Activated CD4-positive, alpha-beta memory T cell treated with anti-CD3 and anti-CD28 coated beads, Interleukin-2, amount 10 ng/mL, durations not matched to agents 7 days and 5 days (primary cell): ENCODE measurements around the gene NCKAP5. TPM values are rescaled to one million over a fixed set of nuclear protein-coding genes. Genes with fewer than 3 reads are reported as not detected.
"Not testable (repeated sequence)": the region's sequence is repeated elsewhere in the genome, so short reads cannot be mapped to it uniquely, and the experiment has no call there.

Experiments
- CTCF ChIA-PET: fragments of 350-600 bp; sonication (Branson Sonifier 250); formaldehyde crosslinking; loops from one replicate; lab custom pipeline; 2021; ENCODE audit warnings: antibody characterized with exemption, inconsistent platforms; lab: Charles Lee
- POLR2A ChIA-PET: fragments of 350-600 bp; sonication (Branson Sonifier 250); formaldehyde crosslinking; loops from one replicate; lab custom pipeline; 2021; ENCODE audit warnings: antibody characterized with exemption; lab: Charles Lee
- DNase-seq: peaks from one replicate; pipeline ENCODE4 v3.0.0-alpha.2; 2020
- H3K27ac Mint-ChIP-seq: one replicate; pipeline ENCODE4 v1.8.0; 2021; ENCODE audit warnings: mild to moderate bottlenecking, mixed read lengths
- H3K27me3 Mint-ChIP-seq: one replicate; pipeline ENCODE4 v1.8.0; 2021; ENCODE audit warnings: mixed read lengths
- H3K36me3 Mint-ChIP-seq: one replicate; pipeline ENCODE4 v1.8.0; 2021; ENCODE audit warnings: low read depth, mixed read lengths
- H3K4me1 Mint-ChIP-seq: one replicate; pipeline ENCODE4 v1.8.0; 2021; ENCODE audit warnings: mixed read lengths
- H3K4me3 Mint-ChIP-seq: one replicate; pipeline ENCODE4 v1.8.0; 2021; ENCODE audit warnings: mild to moderate bottlenecking, mixed read lengths
- H3K9me3 Mint-ChIP-seq: one replicate; pipeline ENCODE4 v1.8.0; 2021; ENCODE audit warnings: mixed read lengths
- total RNA-seq, 2 experiments: library from RNA; stranded (reverse); gene quantifications; one replicate each; pipeline ENCODE4 v1.2.3, GENCODE V29; 2021

Gene NCKAP5
- total RNA-seq, 2 experiments from 2014 or later: not detected

- Mint-ChIP-seq H3K4me1 (no peaks in the 10 kb centered on the region), H3K27ac (no peak overlapping the region), H3K4me3 (no peak overlapping the region), H3K36me3 (no peaks in the 10 kb centered on the region), H3K27me3 (no peaks in the 10 kb centered on the region), H3K9me3 (peaks cover 7% of the 10 kb centered on the region)
- CTCF ChIA-PET: no interaction called here
- no peak for DNase-seq
- POLR2A ChIA-PET: no interaction called here
Measured at GRCh38 chr2:132719480-132719879, 848.8 kb downstream of the NCKAP5 start.

GRCh38 chr2:132716954-132717353 lies 851.3 kb downstream of the NCKAP5 start:
- Mint-ChIP-seq H3K27ac (no peak overlapping the region), H3K4me1 (no peaks in the 10 kb centered on the region), H3K9me3 (peaks cover 7% of the 10 kb centered on the region), H3K4me3 (no peak overlapping the region), H3K36me3 (no peaks in the 10 kb centered on the region), H3K27me3 (no peaks in the 10 kb centered on the region)
- POLR2A ChIA-PET: no interaction called here
- DNase-seq: no peak
- CTCF ChIA-PET: no interaction called here

GRCh38 chr2:132715386-132716351 lies 852.6 kb downstream of the NCKAP5 start:
- CTCF ChIA-PET: no interaction called here
- no peaks in the 10 kb centered on the region for H3K27me3 Mint-ChIP-seq
- no peak for DNase-seq
- H3K4me3 Mint-ChIP-seq: no peak overlapping the region
- H3K36me3 Mint-ChIP-seq: no peaks in the 10 kb centered on the region
- no peak overlapping the region for H3K27ac Mint-ChIP-seq
- H3K9me3 Mint-ChIP-seq: peaks cover 4% of the 10 kb centered on the region
- no peaks in the 10 kb centered on the region for H3K4me1 Mint-ChIP-seq
- POLR2A ChIA-PET: no interaction called here

DNA sequence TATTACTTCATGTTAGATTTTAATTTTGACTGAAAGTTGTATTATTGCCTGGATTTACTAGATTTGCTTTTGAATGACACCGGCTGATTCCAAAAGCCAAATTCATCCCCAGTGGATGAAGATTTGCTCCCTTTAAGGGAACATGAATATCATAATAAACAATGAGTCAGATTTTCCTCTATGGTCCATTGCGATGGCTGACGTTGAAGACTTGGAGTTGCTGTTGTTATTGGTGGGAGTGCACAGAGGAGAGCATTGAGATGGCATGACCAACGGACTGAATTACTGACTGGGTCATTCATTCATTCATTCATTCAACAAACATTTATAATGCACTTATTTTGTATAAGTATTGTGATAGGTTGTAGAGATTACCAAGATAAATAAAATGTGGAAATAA lies 864.9 kb downstream of the NCKAP5 start:
- Mint-ChIP-seq H3K27me3 (no peaks in the 10 kb centered on the region), H3K36me3 (no peaks in the 10 kb centered on the region), H3K9me3 (peaks cover 6% of the 10 kb centered on the region), H3K27ac (no peak overlapping the region), H3K4me1 (no peaks in the 10 kb centered on the region), H3K4me3 (no peak overlapping the region)
- CTCF ChIA-PET: no interaction called here
- POLR2A ChIA-PET: no interaction called here
- DNase-seq: no peak

GRCh38 chr2:132701810-132702209 lies 866.5 kb downstream of the NCKAP5 start:
- no peaks in the 10 kb centered on the region for H3K4me1 Mint-ChIP-seq
- no peak for DNase-seq
- no peaks in the 10 kb centered on the region for H3K36me3 Mint-ChIP-seq
- no peaks in the 10 kb centered on the region for H3K9me3 Mint-ChIP-seq
- POLR2A ChIA-PET: no interaction called here
- no peak overlapping the region for H3K4me3 Mint-ChIP-seq
- H3K27ac Mint-ChIP-seq: no peak overlapping the region
- H3K27me3 Mint-ChIP-seq: no peaks in the 10 kb centered on the region
- CTCF ChIA-PET: no interaction called here

- H3K4me1 Mint-ChIP-seq, H3K4me3 Mint-ChIP-seq, POLR2A ChIA-PET, H3K27me3 Mint-ChIP-seq, H3K36me3 Mint-ChIP-seq, H3K27ac Mint-ChIP-seq, CTCF ChIA-PET, DNase-seq, H3K9me3 Mint-ChIP-seq: not testable (repeated sequence)
Measured at GRCh38 chr2:132699802-132700201, 868.5 kb downstream of the NCKAP5 start.

DNA sequence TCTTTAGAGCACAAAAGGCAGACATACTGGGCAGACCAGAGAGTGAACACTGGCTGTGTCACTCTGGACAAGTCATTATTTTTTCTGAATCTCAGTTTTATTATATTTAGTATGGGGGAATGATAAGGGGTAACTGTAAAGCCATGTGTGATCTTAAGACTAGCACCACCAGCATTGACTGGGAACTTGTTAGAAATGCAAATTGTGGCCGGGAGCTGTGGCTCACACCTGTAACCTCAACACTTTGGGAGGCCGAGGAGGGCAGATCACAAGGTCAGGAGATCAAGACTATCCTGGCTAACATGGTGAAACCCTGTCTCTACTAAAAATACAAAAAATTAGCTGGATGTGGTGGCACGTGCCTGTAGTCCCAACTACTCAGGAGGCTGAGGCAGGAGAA lies 869.9 kb downstream of the NCKAP5 start:
- DNase-seq, H3K27me3 Mint-ChIP-seq, H3K4me3 Mint-ChIP-seq, POLR2A ChIA-PET, CTCF ChIA-PET, H3K9me3 Mint-ChIP-seq, H3K27ac Mint-ChIP-seq, H3K4me1 Mint-ChIP-seq, H3K36me3 Mint-ChIP-seq: not testable (repeated sequence)

GRCh38 chr2:132697556-132698205 lies 870.6 kb downstream of the NCKAP5 start:
- H3K36me3 Mint-ChIP-seq: no peaks in the 10 kb centered on the region
- ChIA-PET CTCF (no interaction called here), POLR2A (no interaction called here)
- H3K9me3 Mint-ChIP-seq: no peaks in the 10 kb centered on the region
- H3K4me3 Mint-ChIP-seq: no peak overlapping the region
- H3K27me3 Mint-ChIP-seq: no peaks in the 10 kb centered on the region
- no peaks in the 10 kb centered on the region for H3K4me1 Mint-ChIP-seq
- no peak overlapping the region for H3K27ac Mint-ChIP-seq
- no peak for DNase-seq

GRCh38 chr2:132692816-132693215 lies 875.4 kb downstream of the NCKAP5 start:
- no peaks in the 10 kb centered on the region for H3K36me3 Mint-ChIP-seq
- H3K9me3 Mint-ChIP-seq: no peaks in the 10 kb centered on the region
- no peak for DNase-seq
- ChIA-PET POLR2A (no interaction called here), CTCF (no interaction called here)
- no peak overlapping the region for H3K4me3 Mint-ChIP-seq
- H3K4me1 Mint-ChIP-seq: no peaks in the 10 kb centered on the region
- H3K27me3 Mint-ChIP-seq: no peaks in the 10 kb centered on the region
- H3K27ac Mint-ChIP-seq: no peak overlapping the region

GRCh38 chr2:132691556-132691955 lies 876.7 kb downstream of the NCKAP5 start:
- no peaks in the 10 kb centered on the region for H3K9me3 Mint-ChIP-seq
- H3K4me1 Mint-ChIP-seq: no peaks in the 10 kb centered on the region
- H3K36me3 Mint-ChIP-seq: no peaks in the 10 kb centered on the region
- DNase-seq: no peak
- no peak overlapping the region for H3K27ac Mint-ChIP-seq
- no peaks in the 10 kb centered on the region for H3K27me3 Mint-ChIP-seq
- POLR2A ChIA-PET: no interaction called here
- no peak overlapping the region for H3K4me3 Mint-ChIP-seq
- CTCF ChIA-PET: no interaction called here

DNA sequence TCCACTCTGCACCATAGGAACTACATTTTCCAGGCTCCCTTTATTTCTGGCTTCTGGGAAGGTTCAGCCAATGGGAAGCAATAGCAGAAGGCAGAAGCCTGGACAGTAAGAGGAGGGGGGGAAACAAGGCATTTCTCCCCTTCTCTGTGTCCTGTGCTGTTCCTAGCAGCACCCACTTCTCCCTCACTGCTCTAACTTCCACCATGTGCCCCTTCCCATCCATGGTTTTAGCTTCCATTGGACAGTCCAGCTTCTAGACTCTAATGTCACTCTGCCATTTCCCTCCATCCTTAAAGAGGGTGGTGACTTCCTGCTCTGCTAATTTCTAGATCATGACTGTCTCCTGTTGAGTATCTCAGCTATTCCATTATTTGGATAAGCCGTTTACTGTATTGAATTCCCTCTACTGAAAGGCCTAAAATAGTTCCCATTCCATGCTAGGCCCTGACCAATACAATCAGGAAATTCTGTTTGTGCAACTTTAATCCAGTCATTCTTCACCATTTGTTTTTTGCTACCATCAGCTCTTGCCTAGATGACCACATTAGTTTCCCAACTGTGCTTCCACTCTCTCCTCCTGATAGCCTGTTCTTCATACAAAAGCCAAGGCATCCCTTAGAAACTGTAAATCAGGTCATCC lies 877.5 kb downstream of the NCKAP5 start:
- DNase-seq: no peak
- H3K27ac Mint-ChIP-seq: no peak overlapping the region
- no peaks in the 10 kb centered on the region for H3K4me1 Mint-ChIP-seq
- no peaks in the 10 kb centered on the region for H3K27me3 Mint-ChIP-seq
- no peaks in the 10 kb centered on the region for H3K36me3 Mint-ChIP-seq
- ChIA-PET CTCF (no interaction called here), POLR2A (no interaction called here)
- H3K9me3 Mint-ChIP-seq: no peaks in the 10 kb centered on the region
- no peak overlapping the region for H3K4me3 Mint-ChIP-seq

GRCh38 chr2:132681766-132682165 lies 886.5 kb downstream of the NCKAP5 start:
- Mint-ChIP-seq H3K36me3 (no peaks in the 10 kb centered on the region), H3K4me3 (no peak overlapping the region), H3K9me3 (no peaks in the 10 kb centered on the region), H3K4me1 (no peaks in the 10 kb centered on the region), H3K27ac (no peak overlapping the region), H3K27me3 (no peaks in the 10 kb centered on the region)
- DNase-seq: no peak
- ChIA-PET CTCF (no interaction called here), POLR2A (no interaction called here)

DNA sequence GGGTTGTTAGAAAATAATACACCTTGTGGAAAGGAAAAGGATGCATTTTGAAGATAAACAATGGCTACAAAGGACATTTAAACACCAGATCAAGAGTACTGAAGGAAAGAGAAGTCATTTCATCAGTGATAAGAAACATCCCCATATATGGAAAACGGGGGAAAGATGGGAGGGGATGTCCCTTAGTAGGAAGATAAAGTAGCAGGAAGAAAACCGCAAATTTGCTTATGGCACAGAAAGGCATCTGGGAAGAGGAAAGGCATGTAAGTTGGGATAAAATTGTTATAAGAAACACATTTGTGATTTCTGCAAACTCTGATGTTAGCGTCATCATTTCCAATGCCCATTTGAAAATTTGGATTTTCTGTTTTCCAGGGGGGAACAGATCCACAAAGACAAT lies 887.7 kb downstream of the NCKAP5 start:
- no peaks in the 10 kb centered on the region for H3K27me3 Mint-ChIP-seq
- H3K9me3 Mint-ChIP-seq: no peaks in the 10 kb centered on the region
- H3K36me3 Mint-ChIP-seq: no peaks in the 10 kb centered on the region
- no peak overlapping the region for H3K4me3 Mint-ChIP-seq
- no peaks in the 10 kb centered on the region for H3K4me1 Mint-ChIP-seq
- no peak for DNase-seq
- POLR2A ChIA-PET: no interaction called here
- no peak overlapping the region for H3K27ac Mint-ChIP-seq
- CTCF ChIA-PET: no interaction called here
